Stimulated activated CD8-positive, alpha-beta memory T cell treated with anti-CD3 and anti-CD28 coated beads, Interleukin-7, amount 100 ng/mL, for 24 hours (primary cell): ENCODE results near the gene CADPS2.
"Not testable (repeated sequence)": the region's sequence is repeated elsewhere in the genome, so short reads cannot be mapped to it uniquely, and the experiment has no call there.

ENCODE experiments used
- DNase-seq: peaks from one replicate; pipeline ENCODE4 v3.0.0-alpha.2; 2020; ENCODE audit warnings: low read depth

CADPS2 gene

DNA sequence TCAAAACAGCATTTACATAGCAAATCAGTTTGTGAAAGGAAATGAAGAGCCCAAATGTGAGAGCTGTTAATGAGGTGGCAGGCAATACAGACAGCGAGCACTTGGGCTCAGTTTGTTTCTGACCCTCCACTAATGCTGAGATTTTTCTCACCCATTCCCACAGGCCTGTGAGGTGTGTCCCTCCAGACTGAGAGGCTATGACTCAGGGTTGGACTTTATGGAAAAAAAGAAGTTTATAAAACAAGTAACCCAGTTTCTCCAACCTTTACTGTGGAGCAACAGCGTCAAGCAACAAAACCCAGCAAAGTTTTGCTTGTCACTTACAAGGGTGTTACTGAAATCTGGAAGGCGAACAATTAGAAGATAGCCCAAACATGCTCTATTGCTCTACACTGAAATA, 576.8 kb downstream of the CADPS2 start:
- DNase-seq = no peak

DNA sequence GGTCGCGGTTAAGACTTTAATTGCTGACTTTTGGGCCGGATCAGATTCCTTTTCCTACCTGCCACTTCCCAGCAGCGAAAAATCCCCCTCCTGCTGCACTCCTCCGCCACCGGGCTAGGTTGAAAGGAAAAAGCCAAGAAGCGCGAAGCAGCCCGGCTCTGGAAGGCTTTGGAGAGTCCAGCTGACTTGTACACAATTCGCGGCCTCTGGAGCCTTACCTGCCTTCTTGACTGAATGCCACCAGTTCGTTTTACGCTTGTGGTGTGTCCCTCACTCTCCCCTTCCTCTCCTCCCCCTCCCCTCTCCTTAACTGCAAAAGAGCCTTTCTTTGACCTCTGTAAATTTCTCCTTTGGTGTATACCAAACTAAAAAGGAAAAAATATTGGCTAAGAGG, 579.0 kb downstream of the CADPS2 start:
- DNase-seq = no peak

DNA sequence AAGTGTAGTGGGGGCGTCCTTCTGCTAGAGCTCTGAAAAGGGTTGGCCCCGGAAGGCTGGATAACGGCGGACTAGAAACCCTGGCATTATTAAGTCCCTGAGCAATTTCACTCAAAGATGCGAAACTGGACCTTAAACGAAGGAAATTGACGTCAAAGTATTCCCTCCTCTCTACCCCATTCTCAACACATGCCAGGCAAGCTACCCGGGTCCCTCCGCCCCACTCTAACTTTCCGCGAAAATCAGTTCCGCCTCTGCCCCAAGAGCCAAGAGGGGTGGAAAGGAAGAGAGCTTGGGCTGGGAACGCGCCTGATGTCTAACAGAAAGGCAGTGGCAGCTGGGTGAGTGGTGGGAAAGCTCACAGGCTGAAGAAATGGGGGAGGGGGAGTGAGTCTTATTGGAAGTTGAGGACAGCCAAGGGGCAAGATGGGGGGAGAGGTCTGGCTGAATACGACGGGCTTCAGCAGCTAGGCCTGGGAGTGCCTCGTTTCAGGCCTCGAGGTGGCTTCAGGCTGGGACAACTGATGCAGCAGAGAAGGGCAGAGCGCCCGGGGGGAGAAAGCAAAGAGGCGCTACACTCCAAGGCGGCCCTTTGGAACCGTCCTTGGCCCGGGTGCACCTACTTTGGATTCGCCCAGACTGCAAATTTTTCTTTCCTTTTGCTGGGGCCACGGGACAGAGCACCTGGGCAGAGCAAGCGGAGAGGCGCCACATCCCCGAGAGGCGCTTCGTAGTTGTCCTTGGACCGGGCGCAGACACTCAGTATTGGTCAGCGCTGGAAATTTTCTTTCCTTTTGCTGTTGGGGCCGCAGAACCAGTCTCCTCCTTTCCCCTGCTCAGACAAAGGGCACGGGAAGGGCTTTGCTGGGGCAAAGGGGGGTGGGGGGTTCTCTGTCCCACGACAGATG, 579.7 kb downstream of the CADPS2 start:
- no peak for DNase-seq

DNA sequence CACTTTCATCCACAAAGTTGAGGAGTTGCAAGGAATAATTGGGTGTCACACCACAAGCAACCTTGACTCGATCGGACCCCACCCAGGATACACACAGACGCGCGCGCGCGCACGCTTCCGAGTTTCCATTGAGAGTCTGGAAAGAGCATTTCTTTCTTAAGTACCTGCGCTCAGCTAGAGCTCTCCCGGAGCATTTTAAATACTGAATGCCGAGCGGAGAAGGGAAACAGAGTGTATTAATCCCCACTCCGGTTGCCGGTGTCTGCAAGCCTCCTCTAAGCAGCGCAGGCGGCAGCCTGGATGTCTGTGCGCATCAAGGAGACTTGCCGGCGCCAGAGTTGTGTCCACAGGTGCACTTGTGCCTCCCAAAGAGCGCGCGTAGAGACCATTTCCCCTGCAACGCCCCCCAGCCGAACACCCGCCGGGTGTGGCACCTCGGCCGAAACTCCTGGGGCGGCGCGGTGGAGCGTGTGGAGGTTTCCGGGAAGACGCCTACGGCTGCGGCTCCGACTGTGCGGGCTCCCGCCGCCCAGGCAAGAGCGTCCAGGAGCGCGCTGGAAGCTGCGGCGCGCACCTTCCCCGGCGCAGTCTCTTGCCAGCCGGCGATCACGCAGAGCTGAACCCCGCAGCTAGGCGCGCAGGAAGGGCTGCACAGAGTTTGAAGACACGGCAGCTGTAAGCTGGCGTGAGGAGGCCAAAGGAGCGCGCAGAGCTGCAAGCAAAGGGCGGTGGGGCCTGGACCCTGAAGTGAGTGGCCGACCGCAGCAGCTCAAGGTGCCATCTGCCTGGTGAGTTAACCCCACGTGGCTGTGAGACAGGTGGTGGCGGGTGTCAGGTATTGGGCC, 580.6 kb downstream of the CADPS2 start:
- DNase-seq = no peak

DNA sequence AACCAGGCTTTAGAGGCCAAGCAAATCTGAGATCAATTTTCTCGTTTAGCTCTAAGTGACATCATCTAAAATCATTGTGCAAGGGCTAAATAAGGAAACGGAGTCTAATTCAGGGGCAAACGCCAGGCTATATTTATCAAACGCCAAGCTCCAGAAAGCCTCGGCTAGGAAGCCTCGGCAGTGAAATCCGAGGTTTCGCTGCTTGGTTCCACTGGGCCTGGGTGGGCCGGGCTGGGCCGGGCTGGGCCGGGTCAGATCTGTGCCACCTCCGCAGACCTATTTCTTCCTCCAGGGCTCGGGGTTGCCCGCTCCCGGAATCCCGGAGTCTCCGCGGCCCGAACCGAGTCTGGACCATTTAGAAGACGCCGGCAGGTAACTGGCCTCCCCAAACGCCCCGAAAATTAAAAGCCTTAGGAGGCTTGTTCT, 581.3 kb downstream of the CADPS2 start:
- no peak for DNase-seq

DNA sequence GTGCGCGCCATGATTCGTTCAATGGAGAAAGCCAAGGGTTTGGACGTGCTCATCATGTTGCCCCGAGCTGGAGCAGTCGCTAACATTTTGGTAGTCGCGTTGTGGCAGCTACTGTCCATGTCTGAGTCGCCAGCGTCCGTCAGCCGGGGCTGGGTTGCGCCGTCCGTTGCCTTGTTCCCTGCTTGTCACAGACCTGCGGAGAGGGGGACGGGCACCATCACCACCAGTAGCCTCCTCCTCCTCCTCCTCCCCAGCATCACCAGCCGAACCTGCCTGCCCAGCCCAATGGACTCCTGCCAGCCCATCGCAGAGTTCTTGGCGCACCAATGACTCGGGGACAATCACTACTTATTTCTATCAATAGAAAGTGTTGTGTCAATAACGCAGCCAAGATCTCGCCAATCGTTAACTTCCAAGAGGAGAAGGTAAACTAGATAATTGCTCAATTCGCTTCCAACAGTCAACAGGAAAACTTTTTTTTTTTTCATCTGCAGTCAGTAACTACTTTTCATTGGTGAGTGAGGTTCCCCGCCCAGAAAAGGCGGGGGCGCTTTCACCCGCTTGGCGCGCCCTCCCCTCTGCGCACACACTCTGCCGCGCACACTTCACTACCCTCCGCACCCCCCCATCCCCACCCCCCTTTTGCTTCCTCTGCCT, 581.8 kb downstream of the CADPS2 start, which contains the start of gene FEZF1:
TSS of gene FEZF1 (minus strand) at position 432 of the 657 bp plus-strand sequence. CDS start at position 119, 313 bp downstream.
- no peak for DNase-seq

DNA sequence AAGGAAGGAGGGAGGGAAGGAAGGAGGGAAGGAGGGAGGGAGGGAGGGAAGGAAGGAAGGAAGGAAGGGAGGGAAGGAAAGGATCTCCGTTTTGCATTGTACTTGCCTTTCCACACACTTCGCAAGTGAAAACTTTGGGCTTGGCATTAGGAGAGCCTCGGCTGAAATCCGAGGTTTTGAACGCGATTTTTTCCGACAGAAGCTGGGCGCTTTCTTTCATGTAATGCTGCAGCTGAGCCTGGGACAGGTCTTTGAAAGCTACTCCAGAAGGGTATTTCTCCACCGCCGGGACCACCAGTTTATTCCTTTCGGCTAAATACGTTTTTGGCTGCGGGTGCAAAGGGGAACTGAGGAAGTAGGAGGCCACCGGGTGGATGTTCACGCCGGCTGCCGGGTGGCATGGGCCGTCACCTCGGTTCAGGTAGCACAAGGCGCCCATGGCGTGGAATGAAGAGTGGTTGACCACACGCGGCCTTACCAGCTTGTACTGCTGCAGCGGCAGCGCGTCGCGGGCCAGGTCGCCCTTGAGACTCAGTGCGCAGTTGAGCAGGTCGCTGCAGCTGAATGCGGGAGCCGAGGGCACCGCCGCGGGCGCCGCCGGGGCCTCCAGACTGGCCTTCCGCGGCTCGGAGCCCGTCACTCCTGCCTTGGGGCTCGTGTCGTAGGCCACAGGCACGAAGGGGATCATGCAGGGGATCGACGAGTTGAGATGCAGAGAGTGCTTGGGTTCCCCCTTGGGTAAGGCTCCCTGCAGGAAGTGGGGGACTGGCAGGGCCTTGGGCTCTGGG, 582.5 kb downstream of the CADPS2 start:
- no peak for DNase-seq

DNA sequence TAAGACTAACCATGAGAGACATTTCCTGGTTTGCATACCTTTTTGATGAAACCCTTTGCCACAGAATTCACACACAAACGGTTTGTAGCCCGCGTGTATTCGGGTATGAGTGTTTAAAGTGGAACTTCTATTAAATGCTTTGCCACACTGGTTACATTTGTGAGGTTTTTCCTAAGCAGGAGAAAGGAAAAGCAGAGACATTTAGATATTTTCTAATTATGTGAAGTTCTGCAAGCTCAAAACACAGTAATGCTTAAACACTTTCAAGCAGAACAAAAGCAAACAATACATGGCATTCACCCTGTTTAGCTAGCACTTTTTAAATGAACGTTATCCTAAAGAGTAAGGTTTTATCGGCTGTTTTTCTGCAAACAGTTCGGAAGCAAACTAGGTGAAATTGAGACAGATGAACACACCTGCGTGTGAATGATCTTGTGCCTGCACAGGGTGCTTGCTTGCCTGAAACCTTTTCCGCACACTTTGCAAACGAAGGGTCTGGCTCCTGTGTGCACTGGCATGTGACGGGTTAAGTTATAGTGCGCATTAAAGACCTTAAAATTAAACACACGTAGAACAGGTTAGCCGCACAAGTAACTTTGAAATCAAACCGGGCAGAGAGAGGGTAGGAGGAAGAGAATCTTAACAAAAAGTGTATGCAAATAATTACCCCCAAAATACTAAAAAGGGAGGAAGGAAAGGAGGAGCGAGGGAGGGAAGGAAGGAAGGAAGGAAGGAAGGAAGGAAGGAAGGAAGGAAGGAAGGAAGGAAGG, 583.3 kb downstream of the CADPS2 start:
- no peak for DNase-seq

DNA sequence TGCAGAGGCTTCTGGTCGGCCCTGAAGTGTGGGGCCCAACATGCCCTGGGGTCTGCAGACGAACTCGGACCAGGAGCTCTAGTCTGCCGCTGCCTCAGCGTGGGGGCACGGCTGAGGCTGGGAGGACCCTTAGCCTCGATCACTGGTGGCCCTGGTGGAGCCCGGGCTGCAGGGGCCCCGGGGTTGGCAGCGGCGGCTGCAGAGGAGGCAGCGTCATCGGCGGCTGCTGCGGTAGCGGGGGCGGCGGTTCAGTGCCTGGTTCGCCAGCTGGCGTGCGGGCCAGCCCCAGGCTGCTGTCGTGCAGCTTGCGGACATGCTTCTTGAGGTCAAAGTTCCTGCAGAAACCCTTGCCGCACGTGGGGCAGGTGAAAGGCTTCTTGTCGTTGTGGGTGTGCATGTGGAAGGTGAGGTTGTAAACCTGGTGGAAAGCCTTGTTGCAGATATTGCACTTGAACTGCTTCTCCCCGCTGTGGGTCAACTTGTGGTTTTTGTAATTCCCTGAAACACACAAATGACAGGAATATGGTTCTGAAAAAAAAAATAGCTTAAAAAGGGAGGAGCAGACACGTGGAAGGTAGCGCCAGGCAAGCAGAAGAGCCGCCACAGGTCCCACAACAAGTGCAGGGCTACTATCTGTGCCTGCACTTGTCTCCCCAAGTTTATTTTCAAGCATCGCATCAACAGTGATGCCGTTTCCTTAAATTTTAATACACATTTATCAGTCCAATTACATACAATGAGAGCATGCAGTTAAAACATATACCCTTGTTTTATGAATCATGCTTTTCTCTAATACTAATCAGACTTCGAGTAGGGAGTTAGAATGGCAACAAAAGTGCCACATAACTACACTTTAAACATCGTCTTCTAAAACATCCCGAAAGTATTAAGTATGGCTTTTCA, 584.2 kb downstream of the CADPS2 start:
- no peak for DNase-seq

DNA sequence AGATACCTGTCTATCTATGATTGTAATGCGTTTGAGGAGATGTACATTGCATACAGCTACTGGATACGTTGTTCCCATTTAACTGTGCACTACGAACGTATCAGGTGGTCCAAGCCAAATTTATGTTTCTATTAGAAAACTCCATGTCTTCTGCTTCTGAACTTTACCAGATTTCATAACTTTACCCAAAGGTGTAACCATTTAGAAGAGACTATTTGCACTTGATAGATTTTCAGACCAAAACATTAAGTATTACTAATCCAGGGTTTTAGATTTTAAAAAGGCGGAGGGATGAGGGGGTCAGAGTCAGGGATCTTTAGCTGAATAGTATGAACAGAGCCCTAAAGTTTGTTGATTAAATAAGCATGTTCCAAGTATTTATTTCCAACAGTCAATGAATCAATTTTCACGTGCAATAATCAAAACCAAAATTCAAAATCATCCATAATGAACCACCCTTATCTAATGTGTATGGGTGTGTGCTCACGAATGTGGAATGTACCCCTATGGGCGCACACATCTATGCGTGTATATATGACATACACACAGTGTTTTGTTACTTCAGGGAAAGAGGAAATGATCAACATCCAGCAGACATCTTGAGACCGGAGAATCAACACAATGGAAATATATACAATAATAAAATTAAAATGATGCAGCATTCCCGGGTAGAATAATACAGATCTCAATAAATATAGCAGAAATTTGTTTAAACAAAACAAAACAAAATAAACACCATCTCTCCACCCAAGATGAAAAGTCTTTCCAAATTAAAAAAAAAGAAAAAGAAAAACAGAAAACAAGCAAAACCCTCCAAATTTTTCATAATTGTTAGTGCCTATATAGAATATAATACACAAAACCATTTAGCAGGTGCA, 585.1 kb downstream of the CADPS2 start:
- no peak for DNase-seq

DNA sequence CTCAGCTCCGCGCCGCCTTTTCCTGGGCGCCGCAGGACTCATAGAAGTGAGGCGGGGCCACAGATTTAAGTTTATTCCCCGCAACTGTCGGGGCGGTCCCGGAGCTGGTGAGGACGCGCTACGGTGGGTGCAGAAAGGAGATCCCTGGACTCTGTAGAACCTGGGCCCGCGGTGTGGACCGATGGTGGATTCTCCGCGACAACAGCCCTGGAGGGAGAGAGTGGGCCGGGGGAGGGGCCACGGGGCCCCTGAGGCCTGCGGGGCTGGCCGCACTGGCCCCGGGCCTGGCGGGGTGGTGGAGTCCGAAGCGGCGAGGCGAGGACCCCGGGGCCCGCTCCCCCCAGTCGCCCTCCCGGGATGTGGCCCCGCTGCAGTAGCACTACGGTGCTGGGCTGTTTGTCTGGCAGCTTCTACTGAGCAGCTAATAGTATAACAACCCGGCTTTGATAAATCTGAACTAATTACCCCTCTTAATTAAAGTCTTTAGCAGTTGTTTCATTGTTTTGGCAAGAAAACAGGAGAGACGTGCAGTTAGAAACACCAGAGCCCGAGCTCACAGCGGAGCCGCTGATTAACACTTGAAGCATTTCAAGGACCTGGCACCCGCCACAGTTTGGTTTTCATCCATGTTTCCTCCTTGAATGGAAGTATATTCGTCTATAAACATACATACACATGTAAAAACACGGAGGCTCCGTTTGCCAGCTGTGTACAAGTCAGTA, 585.9 kb downstream of the CADPS2 start:
- DNase-seq = no peak

DNA sequence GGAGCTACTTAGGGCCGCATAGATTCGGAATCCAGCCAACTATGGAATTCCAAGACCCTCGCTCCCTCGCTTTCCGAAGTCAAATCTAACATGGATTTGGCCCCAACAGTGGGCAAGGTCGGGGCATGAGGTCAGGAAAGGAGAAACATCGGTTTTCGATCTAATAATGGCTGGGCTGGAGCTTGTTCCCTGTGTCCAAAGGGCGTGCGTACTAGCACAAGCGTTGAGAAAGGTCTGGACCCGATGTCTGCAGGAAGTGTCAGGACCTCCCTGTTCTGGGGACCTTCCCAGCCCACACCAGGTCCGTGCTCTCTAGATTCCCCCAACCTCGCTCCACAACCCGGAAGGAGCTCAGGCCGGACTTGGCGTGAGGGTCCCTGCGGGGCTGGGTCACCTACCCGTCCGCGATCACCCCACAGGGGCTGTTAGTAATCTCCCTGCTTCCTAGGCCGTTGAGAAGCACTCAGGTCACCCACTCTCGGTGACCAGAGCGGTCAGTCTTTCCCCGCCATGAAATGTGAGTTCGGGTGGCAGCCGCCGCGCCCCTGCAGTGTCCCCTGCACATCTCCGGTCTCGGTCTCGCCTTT, 586.5 kb downstream of the CADPS2 start:
- DNase-seq = no peak

DNA sequence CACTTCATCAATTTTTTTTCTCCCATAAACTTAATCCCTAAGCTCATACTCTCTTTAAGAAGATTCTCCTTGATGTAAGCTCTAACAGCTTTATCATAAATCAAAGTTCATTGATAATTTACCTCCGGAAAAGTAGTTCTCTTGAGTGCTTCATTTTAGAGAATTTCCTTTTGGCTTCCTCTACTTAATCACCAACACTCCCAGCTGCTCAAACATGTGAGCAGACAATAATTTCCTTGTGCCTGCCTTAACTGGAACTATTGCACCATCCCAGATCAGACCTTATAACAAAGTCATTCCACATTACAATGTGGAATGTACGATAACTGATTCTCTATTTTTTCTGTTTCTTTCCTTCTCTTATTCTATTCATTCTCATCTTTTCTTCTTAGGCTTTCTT, 587.6 kb downstream of the CADPS2 start:
- DNase-seq = no peak

DNA sequence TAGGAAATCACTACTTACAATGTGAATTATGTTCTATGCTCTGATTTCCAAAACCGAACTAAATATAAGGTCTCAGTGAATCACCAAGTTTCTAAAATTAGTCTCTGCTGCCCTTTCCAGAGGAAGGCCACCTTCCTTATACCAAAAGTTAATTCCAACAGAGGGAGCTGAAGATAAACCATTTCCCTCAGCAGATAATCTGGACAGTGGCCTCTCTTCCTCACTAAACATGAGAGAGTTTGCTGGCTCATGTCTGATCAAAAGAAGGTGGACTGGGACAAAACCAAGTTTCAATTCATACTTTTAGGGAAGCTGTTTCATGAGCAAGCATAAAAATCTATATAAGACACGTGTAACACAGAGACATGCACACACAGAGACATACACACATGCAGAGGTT, 588.1 kb downstream of the CADPS2 start:
- no peak for DNase-seq

DNA sequence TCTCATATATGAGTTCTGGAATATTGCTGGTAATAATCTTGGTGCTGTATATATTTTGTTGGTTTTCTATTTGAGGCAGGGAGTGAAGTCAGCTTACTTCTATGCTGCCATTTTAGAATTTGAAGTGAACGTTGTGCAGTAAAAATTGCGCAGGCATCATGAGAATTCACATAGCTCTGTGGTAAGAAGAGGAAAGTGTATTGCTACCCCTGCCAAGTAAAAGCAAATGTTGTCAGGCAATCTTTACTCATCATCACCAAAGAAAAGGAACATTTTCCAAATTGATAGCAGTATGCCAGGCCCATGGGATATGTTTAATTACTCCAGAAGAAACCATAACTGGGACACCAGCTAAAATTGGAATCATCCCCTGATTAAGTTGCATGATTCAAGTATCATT, 595.1 kb downstream of the CADPS2 start:
- DNase-seq = no peak

DNA sequence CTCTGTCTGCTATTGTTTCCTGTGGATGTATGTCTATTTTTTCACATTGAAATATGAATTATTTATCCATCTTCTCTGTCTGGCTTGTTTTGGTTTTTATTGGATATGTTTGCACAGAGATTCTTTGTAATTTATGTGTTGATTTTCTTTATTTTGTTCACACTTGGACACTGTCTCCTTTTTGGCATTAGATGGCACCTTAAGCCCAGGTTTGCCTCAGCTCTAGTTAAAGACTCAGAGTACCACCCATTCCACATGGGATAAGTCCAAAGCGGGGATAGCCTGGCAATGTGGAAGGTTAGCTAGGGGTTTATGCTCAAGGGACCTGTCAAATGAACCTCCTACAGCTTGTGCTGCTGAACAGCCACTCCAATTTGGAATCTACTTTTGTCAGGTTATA, 595.8 kb downstream of the CADPS2 start:
- no peak for DNase-seq

DNA sequence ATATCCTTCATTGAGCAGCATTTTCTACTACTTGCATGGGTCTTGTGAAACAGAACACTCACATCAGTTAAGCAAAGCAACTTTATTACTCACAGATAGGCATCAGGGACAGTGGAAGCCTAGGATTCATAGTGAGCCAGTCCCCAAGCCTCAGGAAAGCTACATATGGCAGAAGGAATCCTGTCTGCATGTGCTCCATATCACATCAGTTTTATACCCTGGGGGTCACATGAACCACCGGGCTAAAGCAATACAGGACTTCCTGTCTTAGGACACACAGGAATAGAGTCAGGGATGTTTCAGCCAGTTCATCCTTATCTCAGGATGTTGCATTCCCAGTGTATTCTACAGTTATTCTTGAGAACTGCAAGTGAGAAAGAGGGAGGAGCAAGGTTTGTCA, 596.8 kb downstream of the CADPS2 start:
- DNase-seq = no peak

DNA sequence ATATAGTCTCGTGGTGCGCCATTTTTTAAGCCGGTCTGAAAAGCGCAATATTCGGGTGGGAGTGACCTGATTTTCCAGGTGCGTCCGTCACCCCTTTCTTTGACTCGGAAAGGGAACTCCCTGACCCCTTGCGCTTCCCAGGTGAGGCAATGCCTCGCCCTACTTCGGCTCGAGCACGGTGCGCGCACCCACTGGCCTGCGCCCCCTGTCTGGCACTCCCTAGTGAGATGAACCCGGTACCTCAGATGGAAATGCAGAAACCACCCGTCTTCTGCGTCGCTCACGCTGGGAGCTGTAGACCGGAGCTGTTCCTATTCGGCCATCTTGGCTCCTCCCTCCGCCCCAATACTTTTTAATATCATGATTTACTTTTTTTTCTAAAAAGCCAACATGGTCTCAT, 601.7 kb downstream of the CADPS2 start:
- DNase-seq = not testable (repeated sequence)
